ENCODE measurements around the gene SOD3.

The SOD3 gene

DNA sequence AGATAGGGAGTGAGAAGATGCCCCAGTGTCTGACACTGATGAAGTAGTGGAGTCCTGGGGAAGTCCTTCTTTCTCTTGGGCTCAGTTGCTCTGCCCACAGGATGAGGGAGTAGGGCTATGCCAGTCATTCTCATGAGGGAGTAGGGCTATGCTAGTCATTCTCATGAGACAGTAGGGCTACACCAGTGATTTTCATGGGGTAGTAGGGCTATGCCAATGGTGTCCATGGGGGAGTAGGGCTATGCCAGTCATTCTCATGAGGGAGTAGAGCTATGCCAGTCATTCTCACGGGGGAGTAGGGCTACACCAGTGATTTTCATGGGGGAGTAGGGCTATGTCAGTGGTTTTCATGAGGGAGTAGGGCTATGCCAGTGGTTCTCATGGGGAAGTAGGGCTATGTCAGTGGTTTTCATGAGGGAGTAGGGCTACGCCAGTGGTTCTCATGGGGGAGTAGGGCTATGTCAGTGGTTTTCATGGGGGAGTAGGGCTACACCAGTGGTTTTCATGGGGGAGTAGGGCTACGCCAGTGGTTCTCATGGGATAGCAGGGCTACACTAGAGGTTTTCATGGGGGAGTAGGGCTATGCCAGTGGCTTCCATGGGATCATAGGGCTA lies 43.3 kb upstream of the SOD3 start:
- Histone ChIP-seq H3K36me3 (ENCODE audit: control insufficient read depth in 2 of 2, insufficient read depth in 1 of 2, low read length in 2 of 2) (no peaks in the 10 kb centered on the region), H3K4me1 (ENCODE audit: control insufficient read depth, insufficient read depth, low read length) (no peaks in the 10 kb centered on the region), H3K9me3 (ENCODE audit: control insufficient read depth, insufficient read depth, low read depth, low read length) (no peaks in the 10 kb centered on the region), H3K4me3 (ENCODE audit: low read depth, low read length) (no peak overlapping the region), H3K27ac (ENCODE audit: extremely low read depth, low read depth, low read length) (no peak overlapping the region)
- ChIA-PET CTCF (interaction anchor here (0.6 to 1.2 kb wide), 3 partner anchors 201 to 848 kb away, joined by 3 to 4 read pairs (median 3); no protein-coding TSS in a partner anchor), POLR2A (no interaction called here)
- TF ChIP-seq GLIS2 (tag by site-specific recombination; IDR thresholded peaks at IDR 0.05), result no peak

DNA sequence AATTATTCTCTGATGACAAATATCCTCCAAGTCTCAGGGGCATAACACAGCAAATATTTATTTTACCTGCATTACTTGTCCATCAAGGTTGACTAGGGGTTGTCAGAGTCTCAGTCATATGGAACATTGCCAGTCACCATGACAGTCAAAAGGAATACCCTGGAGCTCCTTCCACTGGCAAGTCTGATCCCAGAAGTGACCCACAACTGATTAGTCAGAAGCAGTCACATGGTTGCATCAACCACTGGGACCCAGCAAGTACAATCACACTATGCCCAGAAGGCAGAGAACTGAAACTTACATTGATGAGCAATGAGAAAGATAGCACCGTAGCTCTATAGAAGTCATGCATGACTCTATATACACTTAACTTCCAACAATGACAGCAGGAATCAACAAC lies 41.9 kb upstream of the SOD3 start:
- CTCF ChIA-PET, result no interaction called here

DNA sequence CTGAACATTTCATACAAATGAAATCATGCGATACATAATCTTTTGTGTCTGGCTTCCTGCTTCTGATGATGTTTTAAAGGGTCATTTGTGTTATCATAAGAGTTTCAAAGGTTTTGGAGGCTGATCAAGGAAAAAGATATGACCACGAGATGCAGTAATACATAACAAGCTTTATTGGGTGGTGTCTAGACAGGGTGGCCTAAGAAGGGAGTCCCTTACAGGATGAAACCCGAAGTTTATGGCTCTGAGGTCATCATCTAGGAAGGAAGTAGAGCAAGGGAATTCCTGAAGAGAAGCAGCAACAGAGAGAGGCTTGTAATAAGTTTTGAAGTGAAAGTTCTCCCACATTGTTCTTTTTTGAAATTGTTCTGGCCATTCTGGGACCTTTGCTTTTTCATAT lies 40.8 kb upstream of the SOD3 start:
- Histone ChIP-seq H3K36me3 (ENCODE audit: control insufficient read depth in 2 of 2, insufficient read depth in 1 of 2, low read length in 2 of 2) (no peaks in the 10 kb centered on the region), H3K27ac (ENCODE audit: extremely low read depth, low read depth, low read length) (no peak overlapping the region), H3K4me3 (ENCODE audit: low read depth, low read length) (no peak overlapping the region), H3K4me1 (ENCODE audit: control insufficient read depth, insufficient read depth, low read length) (no peaks in the 10 kb centered on the region), H3K9me3 (ENCODE audit: control insufficient read depth, insufficient read depth, low read depth, low read length) (no peaks in the 10 kb centered on the region)
- POLR2A ChIA-PET, result no interaction called here
- CTCF ChIA-PET, result no interaction called here
- TF ChIP-seq, protein P1, sequence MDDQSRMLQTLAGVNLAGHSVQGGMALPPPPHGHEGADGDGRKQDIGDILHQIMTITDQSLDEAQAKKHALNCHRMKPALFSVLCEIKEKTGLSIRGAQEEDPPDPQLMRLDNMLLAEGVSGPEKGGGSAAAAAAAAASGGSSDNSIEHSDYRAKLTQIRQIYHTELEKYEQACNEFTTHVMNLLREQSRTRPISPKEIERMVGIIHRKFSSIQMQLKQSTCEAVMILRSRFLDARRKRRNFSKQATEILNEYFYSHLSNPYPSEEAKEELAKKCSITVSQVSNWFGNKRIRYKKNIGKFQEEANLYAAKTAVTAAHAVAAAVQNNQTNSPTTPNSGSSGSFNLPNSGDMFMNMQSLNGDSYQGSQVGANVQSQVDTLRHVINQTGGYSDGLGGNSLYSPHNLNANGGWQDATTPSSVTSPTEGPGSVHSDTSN (CRISPR knock-in tag; IDR thresholded peaks at IDR 0.05), result no peak
- TF ChIP-seq ZNF302 (tag by site-specific recombination; IDR thresholded peaks at IDR 0.05; ENCODE audit: low read depth), result no peak
- TF ChIP-seq KLF8 (tag by site-specific recombination; IDR thresholded peaks at IDR 0.05), result no peak
- TF ChIP-seq MZF1 (tag by site-specific recombination; IDR thresholded peaks at IDR 0.05; ENCODE audit: borderline replicate concordance), result no peak
- TF ChIP-seq, protein P2, sequence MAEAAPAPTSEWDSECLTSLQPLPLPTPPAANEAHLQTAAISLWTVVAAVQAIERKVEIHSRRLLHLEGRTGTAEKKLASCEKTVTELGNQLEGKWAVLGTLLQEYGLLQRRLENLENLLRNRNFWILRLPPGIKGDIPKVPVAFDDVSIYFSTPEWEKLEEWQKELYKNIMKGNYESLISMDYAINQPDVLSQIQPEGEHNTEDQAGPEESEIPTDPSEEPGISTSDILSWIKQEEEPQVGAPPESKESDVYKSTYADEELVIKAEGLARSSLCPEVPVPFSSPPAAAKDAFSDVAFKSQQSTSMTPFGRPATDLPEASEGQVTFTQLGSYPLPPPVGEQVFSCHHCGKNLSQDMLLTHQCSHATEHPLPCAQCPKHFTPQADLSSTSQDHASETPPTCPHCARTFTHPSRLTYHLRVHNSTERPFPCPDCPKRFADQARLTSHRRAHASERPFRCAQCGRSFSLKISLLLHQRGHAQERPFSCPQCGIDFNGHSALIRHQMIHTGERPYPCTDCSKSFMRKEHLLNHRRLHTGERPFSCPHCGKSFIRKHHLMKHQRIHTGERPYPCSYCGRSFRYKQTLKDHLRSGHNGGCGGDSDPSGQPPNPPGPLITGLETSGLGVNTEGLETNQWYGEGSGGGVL (tag by site-specific recombination; IDR thresholded peaks at IDR 0.05), result no peak
- TF ChIP-seq, protein P3, sequence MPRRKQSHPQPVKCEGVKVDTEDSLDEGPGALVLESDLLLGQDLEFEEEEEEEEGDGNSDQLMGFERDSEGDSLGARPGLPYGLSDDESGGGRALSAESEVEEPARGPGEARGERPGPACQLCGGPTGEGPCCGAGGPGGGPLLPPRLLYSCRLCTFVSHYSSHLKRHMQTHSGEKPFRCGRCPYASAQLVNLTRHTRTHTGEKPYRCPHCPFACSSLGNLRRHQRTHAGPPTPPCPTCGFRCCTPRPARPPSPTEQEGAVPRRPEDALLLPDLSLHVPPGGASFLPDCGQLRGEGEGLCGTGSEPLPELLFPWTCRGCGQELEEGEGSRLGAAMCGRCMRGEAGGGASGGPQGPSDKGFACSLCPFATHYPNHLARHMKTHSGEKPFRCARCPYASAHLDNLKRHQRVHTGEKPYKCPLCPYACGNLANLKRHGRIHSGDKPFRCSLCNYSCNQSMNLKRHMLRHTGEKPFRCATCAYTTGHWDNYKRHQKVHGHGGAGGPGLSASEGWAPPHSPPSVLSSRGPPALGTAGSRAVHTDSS (tag by site-specific recombination; IDR thresholded peaks at IDR 0.05), result no peak
- no peak for TF ChIP-seq GLI2 (tag by site-specific recombination; IDR thresholded peaks at IDR 0.05; ENCODE audit: borderline replicate concordance, low read depth)
- no peak for TF ChIP-seq ZNF600 (tag by site-specific recombination; IDR thresholded peaks at IDR 0.05)
- TF ChIP-seq, protein P4, sequence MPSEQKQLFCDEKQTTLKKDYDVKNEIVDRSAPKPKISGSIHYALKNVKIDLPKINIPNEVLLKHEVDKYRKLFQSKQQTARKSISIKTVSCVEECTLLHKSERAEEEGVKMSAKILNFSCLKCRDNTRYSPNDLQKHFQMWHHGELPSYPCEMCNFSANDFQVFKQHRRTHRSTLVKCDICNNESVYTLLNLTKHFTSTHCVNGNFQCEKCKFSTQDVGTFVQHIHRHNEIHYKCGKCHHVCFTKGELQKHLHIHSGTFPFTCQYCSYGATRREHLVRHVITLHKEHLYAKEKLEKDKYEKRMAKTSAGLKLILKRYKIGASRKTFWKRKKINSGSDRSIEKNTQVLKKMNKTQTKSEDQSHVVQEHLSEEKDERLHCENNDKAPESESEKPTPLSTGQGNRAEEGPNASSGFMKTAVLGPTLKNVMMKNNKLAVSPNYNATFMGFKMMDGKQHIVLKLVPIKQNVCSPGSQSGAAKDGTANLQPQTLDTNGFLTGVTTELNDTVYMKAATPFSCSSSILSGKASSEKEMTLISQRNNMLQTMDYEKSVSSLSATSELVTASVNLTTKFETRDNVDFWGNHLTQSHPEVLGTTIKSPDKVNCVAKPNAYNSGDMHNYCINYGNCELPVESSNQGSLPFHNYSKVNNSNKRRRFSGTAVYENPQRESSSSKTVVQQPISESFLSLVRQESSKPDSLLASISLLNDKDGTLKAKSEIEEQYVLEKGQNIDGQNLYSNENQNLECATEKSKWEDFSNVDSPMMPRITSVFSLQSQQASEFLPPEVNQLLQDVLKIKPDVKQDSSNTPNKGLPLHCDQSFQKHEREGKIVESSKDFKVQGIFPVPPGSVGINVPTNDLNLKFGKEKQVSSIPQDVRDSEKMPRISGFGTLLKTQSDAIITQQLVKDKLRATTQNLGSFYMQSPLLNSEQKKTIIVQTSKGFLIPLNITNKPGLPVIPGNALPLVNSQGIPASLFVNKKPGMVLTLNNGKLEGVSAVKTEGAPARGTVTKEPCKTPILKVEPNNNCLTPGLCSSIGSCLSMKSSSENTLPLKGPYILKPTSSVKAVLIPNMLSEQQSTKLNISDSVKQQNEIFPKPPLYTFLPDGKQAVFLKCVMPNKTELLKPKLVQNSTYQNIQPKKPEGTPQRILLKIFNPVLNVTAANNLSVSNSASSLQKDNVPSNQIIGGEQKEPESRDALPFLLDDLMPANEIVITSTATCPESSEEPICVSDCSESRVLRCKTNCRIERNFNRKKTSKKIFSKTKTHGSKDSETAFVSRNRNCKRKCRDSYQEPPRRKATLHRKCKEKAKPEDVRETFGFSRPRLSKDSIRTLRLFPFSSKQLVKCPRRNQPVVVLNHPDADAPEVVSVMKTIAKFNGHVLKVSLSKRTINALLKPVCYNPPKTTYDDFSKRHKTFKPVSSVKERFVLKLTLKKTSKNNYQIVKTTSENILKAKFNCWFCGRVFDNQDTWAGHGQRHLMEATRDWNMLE (tag by site-specific recombination; conservative IDR thresholded peaks at IDR 0.05; ENCODE audit: low read depth), result no peak
- no peak for TF ChIP-seq SETDB1 (IDR thresholded peaks at IDR 0.05; ENCODE audit: insufficient read length, low read length)
- no peak for TF ChIP-seq ZNF16 (tag by site-specific recombination; IDR thresholded peaks at IDR 0.05; ENCODE audit: low read depth)

More for the DNA sequence above, 41.9 kb upstream of the SOD3 start:
- Histone ChIP-seq H3K36me3 (ENCODE audit: control insufficient read depth in 2 of 2, insufficient read depth in 1 of 2, low read length in 2 of 2) (no peaks in the 10 kb centered on the region), H3K4me3 (ENCODE audit: low read depth, low read length) (no peak overlapping the region), H3K9me3 (ENCODE audit: control insufficient read depth, insufficient read depth, low read depth, low read length) (no peaks in the 10 kb centered on the region), H3K27ac (ENCODE audit: extremely low read depth, low read depth, low read length) (no peak overlapping the region), H3K4me1 (ENCODE audit: control insufficient read depth, insufficient read depth, low read length) (no peaks in the 10 kb centered on the region)
- TF ChIP-seq YY2 (tag by site-specific recombination; IDR thresholded peaks at IDR 0.05) (no peak), ZNF837 (tag by site-specific recombination; IDR thresholded peaks at IDR 0.05) (no peak), ZNF274 (IDR thresholded peaks at IDR 0.05; ENCODE audit: low read length) (no peak), ZNF274 (tag by site-specific recombination; IDR thresholded peaks at IDR 0.05; ENCODE audit: borderline replicate concordance) (no peak), ZBTB20 (tag by site-specific recombination; IDR thresholded peaks at IDR 0.05) (no peak), IKZF3 (tag by site-specific recombination; IDR thresholded peaks at IDR 0.05) (no peak), ZNF157 (tag by site-specific recombination; IDR thresholded peaks at IDR 0.05) (no peak), ZNF654 (tag by site-specific recombination; IDR thresholded peaks at IDR 0.05; ENCODE audit: low read depth) (no peak), ZNF530 (tag by site-specific recombination; IDR thresholded peaks at IDR 0.05; ENCODE audit: low read depth) (no peak)
- TF ChIP-seq, protein P3 (tag by site-specific recombination; IDR thresholded peaks at IDR 0.05), result no peak
- TF ChIP-seq, protein P5, sequence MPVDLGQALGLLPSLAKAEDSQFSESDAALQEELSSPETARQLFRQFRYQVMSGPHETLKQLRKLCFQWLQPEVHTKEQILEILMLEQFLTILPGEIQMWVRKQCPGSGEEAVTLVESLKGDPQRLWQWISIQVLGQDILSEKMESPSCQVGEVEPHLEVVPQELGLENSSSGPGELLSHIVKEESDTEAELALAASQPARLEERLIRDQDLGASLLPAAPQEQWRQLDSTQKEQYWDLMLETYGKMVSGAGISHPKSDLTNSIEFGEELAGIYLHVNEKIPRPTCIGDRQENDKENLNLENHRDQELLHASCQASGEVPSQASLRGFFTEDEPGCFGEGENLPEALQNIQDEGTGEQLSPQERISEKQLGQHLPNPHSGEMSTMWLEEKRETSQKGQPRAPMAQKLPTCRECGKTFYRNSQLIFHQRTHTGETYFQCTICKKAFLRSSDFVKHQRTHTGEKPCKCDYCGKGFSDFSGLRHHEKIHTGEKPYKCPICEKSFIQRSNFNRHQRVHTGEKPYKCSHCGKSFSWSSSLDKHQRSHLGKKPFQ (tag by site-specific recombination; IDR thresholded peaks at IDR 0.05), result no peak
- POLR2A ChIA-PET, result no interaction called here

Data from HEK293 (cell line).